ENCODE data around the gene SUCLG1.
"Not testable (repeated sequence)": the region's sequence is repeated elsewhere in the genome, so short reads cannot be mapped to it uniquely, and the experiment has no call there.

Gene SUCLG1

DNA sequence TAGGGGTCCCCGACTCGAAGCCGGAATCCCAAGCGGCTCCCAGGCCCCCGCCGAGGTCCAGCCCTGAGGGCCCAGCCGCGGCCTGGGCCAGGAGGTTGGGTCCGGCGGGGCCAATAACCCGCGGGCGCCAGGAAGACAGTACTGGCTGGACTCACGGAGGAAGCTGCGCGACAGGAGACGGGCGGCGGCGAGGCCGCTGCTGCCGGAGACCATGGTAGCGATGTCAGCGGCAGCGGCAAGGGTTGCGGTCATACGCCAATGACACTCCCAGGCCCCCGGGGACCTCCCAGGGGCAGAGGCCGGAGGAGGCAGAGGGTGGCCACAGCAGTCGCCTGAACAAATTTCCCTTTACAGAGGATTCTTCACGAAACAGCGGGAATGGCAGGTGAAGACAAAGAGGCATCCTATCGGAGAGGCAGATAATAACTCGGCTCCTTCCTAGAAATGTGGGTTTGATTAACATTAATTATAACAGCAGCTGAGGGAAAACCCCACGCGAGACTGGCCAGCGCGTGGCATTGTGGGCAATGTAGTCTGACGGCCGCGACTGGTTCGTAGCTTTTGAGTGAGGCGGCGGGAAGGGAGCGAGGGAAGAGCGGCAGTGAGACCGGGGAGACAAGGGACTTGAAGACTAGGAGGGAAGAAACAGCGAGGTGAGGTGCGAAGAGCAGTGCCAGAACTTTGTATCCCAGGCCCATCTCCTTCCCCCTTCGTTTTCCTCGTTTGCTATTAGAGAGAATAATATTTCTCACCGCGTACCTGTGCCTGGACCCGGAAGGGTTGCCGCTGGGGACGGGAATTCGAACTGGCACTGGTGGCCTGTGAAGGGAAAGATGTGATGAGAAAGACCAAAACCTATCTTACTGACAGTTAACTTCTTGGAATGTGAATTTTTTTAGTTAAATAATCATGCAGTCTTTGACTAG, at the start of gene SUCLG1:
SUCLG1 (minus strand) TSS at position 263 of the 926 bp plus-strand sequence; CDS start at position 252, 11 bp downstream.
- DNase-seq = peak; percentile 83

DNA sequence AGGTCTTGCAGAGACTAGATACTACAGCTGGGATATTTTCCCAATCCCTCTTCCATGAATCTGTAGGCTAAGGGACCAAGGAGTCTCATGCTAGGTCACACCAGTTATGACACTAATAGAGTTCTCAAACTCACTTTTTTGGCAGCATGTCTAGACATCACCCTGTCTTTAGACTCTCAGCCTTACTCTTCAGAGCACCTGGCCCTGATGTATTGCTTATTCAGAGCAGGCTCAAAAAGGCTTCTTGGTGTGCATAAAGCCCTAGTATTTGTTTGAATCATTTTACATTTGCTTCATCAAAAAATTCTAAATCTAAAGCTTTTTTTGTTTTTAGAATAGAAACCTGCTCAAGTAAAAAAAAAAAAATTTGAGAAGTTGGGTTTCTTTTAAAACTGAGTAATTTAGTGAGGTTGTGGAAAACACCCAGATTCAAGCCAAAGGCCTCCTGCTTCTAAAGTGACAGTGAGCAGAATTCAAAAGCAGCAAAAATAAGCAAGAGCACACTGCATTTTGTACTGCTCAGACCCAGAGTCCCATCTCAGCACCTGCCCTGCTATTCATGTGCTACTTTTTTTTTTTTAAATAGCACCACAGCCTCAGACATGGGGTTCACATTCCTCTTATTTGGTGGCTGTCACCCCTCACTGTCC, 39.2 kb upstream of the SUCLG1 start:
- no peak for DNase-seq

DNA sequence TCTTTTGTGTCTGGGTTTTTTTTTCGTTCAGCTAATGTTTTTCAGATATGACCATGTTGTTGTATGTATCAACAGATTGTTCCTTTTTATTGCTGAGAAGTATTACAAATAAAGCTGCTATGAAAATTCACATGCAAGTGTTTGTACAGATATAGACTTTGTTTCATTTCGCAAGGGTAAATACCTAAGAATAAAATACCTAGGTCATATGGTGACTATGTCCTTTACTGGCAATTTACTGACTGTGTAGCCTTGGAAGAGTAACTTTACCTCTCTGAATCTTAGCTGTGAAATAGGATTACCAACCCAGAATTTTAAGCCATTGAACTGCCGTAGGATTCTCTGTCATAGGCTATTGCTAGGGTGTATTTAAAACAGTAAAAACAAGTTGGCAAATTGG, 38.2 kb upstream of the SUCLG1 start:
- DNase-seq = no peak

DNA sequence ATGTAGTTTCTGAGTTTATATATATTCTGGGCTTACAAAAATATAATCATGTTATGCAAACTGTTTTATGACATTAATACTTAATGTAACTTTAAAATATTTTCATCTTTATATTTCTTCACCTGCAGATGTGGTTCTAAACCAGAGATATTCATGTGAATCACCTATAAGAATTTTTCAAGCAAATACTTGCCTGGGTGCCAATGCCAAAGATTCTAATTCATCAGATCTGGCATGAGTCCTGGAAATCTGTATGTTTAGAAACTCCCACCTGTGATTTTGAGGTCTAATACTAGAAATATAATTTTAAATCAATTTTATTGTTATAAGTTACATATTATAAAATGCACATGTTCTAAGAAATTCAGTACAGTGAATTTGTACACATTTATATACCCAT, 37.3 kb upstream of the SUCLG1 start:
- no peak for DNase-seq

DNA sequence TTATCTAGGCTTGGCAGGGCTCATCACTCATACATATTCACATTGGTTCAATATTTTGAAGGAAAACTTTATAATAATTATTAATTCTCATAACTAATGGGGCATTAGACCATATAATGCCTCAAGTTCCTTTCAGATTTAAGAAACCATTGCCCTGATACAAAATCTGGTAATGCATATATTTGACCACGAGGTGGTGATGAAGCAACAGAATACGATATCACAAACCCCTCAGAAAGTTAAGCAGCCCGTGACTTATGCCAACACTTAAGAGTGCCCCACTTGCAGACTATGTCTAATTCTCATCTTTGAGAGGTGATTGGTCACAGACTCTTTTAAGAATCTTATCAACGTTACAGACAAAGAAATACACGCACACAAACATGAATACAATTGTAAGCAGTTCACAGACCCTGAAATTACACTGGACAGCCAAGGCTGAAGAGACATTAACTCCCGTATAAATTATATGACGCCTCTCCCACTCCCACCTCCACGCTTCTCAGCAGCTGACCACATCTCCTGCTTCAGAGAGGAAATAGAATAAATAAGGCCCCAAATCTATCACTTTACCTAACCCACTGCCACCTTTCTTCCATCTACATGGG, 36.6 kb upstream of the SUCLG1 start:
- no peak for DNase-seq

DNA sequence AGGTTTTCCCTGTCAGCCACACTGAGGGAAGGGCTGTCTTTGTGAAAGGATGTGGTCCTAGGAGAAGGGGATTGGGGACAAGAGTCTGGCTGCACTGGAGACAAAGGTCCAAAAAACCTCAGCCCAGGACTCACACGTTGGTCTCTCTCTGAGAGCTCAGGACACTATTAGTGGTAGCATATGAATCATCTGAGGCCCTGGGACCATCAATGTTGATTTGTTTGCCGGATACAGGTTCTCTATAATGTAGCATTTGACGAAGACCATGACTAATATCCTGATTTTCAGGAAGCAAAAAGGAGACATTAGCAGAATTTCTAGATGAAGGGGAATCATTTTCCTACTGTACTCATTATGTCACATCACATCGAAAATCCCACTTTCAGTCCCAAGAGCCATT, 35.0 kb upstream of the SUCLG1 start:
- no peak for DNase-seq

DNA sequence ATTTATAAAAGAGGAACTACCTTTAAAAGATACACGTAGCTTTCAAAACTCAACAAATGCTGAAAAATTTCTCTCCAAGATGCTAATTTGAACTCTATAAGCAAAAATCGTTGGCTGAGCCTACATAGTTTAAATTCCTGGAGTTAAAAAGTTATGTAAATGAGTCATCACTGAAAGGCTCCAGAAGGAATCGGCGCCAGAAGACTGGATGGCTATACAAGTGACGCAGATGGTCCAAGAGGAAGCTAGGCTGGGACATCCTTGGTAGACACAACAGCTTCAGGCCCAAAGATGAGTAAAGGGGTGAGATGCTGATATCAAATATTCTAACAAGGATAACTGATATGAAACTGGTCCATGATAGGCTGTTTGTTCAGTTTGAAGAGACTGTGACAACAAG, 34.4 kb upstream of the SUCLG1 start:
- DNase-seq = no peak

DNA sequence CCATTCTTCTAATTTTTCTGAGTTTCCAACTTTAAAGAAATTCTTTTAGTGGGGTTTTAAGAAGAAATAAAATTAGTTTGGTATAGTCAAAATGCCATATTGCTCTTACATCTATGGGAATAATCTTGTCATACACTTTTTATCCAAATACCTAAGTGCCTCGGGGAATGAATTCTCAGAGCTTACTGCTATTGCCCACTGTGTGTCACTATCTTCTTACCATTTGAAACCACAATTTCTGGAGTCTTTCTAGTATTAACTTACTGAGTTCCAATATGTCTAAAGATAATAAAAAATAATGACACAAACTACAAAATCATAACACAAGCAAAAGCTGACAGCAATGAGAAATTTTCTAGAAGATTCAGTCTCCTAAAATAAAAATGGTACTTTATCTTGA, 33.5 kb upstream of the SUCLG1 start:
- no peak for DNase-seq

DNA sequence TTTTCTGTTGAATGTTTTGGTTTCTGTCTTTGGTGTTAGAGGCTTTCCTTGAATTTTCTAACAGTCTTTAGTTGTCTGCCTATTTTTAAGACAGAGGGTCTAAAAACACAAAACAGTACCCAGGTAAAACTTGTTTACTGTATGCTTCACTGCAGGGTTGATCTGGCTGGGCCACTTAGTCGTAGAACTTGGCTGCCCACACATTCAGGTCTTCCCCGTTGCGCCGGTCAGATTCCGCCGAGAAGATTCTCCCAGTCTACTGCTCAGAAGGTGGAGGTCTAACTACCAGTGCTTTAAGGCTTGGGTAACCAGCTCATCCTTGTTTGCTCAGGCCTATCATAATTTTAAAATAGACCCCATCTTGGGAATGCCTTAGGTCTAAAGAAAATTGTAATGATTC, 32.7 kb upstream of the SUCLG1 start:
- DNase-seq = no peak

DNA sequence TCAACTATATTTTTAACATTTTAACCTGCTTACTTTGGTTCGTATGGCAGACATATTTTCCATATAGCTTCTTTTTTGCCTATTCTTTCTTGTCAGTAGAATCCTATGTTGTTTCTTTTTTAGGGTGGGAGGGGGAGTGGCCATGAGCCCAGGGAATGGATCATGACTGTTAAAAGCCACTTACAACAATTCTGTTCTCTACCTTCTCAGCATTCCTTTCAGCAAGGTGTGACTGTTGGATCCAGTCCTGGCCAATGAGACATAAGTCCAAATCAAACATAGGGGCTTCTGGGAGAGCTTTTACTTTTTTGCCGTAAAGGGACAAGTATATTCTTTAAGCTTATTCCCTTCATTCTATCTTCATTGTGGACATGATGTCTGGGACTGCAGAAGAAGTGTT, 32.2 kb upstream of the SUCLG1 start:
- DNase-seq = no peak

DNA sequence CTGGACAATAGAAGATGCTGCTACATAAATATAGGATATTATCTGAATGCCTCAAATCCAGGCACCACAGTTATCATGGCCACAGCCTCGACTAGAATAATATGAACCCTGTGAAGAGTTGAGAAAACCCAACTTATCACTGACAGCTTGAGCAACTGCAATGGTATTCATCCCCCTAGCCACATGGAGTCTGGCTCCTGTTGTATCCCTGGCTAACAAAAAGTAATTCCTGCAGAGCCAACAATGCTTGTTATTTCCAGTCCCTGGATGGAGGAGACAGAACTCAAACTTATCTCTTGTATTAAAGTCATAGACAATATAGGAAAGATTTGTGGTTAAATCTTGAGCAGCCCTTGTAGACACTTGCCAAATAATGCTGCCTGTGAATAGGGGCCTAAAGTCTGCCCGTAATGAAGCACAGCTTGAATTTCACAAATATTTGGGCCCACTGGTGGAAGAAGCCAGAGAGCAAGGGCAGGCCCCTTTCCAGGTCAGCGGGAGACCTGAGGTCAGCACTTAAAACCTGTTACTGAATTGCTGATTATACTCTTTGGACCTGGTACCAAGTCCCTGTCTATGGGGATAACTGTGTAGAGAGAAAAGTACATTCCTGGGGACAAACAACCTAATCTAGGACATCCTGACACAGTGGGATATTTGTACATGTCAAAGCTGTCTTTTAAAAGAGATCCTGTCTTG, 28.4 kb upstream of the SUCLG1 start:
- no peak for DNase-seq

DNA sequence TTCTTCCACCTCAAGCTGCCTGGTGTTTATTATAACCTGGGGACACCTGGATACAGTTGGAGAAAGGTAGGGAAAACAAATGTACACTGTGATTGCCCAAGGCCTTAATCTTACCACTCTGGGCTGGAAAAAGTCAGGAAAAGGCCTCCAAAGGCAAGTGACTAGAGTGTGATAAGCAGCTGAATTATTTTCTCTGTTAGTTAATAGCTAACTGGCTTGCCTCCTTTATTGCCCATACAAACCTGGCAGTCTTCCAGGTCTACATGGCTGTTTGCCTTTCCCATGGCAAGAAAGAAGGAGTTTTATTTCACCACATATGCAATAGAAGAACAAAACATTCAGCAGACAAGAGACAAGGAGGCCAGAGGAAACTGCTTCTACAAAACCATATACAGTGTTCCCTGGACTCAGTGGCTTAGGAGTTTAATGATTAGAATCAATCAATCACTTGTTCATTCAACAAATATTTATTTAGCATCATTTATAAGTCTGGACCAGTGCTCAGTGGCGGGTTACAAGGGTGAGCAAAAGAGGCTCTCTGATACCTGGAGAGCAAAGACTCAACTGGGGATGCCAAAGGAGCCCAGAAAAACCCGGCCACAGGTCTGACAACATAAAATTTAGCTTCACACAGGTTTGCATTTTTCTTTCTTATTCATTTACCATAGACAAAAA, 27.5 kb upstream of the SUCLG1 start:
- DNase-seq = no peak

DNA sequence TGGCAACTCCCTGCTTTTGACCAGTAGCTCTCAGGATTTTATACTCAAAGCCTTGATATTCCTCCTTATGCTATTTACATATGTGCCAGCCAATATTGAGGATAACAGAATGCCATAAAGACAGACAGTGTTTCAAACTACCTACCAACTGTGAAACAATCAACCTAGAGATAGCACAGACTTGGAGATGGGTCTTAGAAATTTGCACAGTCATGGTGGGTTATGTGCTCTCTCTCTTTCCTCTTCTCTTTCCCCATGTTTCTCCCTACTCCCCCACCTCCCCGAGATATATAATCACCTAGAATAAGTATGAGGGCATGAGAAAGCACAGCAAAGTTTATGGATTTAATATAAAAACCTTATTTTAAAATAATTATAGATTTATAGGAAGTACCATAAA, 24.2 kb upstream of the SUCLG1 start:
- no peak for DNase-seq

DNA sequence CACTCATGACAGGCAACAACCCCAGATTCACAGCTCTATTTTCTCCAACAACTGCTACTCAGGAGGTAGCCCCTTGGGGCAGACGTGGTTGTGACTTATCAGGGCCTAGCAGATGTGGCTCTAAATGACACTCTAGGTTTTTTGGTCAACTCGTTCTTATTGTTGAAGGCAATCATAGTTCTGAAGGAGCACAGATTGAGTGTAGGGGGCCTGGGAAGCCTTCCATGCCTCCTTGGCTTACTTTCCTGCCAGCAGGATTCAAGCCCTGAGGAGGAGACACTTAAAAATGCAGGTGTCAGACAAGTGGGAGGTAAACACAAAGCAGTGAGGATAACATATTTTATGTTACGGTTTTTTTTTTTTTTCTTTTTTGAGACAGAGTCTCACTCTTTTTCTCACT, 23.5 kb upstream of the SUCLG1 start:
- DNase-seq = no peak

DNA sequence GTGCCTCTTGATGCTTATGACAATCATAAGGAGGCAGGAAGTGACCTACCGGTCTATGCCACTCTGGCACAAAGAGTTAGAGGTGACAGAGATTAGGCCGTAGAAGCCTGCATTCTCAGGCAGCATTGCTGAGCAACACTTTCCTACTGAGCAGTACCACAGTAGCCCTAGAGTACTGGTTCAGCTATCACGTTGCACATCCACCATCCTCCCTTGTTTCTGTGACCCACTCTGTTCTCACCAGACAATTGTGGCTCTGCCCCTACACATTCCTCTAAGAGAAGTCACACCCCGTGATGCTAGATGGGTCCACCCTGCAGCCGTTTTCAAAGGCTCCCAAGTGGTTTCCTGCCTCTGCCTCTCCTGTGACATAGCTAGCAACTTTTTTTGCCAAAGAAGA, 22.6 kb upstream of the SUCLG1 start:
- no peak for DNase-seq

DNA sequence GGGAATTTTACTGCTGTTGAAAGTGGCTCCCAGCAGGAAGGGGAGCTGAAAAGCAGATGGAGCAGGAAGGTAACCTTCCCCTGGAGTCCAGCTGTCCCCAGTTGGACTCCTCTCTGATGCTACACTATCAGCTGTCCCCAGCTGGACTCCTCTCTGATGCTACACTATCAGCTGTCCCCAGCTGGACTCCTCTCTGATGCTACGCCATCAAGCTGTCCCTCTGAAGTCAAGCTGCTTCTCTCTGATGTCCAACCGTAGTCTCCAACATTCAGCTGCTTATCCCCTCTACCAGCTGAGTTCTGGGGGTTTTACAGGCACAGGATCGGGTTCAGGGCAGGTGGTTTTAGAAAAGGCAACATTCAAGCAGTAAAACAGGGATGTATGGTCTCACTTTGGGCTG, 19.8 kb upstream of the SUCLG1 start:
- no peak for DNase-seq

DNA sequence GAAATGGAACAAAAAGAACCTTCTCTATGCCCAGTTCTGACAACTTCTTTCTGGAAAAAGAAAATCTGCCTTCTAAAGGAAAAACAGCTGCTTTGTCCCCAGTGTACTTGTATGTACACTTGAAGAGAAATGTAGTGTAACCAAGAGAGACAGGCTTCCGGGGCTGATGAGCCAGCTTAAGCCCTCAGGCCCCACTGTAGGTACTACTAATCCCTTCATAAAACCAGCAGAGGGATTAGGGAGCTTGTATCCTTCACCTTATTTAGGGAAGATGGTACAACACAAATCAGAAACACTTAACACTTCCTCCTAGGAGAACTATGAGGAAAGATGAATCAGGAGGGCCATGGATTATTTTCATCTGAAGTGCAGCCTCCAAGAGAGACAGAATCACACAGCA, 18.8 kb upstream of the SUCLG1 start:
- DNase-seq = no peak

DNA sequence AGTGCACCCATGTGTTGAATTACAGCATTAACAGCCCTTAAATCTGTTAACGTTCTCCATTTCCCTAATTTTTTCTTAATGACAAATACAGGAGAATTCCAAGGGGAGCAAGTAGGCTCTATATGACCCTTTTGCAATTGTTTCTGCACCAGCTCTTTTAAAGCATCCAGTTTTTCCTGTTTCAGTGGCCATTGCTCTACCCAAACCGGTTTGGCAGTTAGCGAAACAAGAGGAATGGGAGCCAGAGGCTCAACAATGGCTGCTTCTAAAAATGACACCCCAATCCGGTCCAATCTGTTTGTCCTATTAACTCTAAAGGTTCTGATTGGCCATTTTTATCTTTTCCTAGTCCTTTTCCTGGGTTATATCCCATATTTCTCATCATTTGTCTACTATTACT, 15.1 kb upstream of the SUCLG1 start:
- DNase-seq = no peak

DNA sequence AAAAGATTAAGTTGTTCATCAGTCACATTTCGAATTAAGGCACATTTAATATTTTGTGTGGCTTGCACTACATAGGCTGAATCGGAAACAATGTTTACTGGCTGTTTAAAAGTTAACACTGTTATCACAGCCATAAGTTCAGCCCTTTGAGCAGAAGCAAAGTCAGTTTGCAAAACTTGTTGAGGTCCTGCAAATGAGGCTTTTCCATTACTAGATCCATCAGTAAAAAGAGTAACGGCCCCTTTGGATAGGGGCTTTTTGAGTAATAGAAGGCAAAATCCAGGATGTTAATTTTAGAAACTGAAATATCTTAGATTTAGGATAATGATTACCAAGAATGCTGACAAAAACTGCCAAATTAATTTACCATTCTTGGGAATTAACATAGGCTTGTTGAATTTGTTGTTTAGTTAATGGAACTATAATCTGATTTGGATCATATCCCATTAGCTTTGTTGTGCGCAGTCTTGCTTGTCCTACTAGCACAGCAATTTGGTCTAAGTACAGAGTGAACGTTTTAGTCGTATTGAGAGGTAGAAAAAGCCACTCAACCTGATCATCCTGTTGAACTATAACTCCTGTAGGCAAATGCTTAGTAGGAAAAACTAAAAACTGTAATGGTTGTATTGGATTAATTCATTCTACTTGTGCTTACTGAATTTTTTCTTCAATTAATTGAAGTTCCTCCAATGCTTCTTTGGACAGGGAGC, 13.9 kb upstream of the SUCLG1 start:
- no peak for DNase-seq

DNA sequence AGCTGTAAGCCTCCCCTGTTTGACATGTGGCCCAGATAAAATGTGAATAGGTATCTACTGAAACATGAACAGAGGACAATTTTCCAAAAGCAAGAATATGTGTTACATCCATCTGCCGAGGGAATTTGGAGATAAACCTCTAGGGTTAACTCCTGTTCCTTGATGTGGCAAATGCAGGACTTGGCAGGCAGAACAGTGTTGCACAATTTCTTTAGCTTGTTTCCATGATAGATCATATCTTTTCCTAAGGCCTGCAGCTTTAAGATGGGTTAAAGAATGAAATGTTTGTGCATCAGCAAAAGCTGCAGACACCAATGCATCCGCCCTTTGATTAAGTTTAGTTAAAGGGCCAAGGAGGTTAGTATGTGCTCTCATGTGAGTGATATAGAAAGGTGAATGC, 13.3 kb upstream of the SUCLG1 start:
- not testable (repeated sequence) for DNase-seq

DNA sequence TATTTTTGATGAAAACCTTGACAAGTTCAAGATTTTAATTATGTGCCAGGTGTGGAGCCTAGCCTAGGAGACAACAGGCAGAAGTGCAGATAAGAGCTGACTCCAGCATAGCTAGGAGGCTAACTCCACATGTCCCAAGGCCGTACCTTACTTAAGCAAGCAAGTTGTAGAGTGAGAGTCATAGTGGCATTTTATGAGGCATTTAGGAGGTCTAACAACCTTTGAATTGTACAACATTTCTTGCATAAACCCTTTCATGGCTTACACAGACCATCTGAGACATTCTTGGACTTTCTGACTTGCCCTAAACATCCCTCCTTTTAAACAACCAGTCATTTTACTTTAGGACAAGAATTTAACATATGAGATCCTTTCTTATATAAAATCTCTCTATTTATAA, 8.3 kb upstream of the SUCLG1 start:
- DNase-seq = no peak

DNA sequence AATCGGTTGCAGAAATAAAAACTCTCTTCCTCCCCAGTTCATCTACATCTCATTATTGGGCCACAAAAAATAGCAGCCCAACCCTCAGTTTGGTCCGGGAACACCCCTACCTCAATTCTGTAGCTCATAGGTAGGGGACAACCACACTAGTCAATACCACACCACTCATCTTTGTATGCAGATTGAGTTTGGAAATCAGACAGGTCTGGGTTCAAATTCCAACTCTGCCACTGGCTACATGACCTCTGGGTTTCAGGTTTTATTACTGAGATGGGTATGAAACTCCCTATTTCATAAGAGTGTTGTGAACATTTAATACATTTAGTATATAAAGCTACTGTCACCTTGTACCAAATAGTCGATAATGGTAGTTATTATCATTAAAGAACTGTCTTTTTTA, 2.2 kb upstream of the SUCLG1 start:
- no peak for DNase-seq
